C4-2B (cell line): ENCODE data around the gene ZFAND3.

ENCODE experiments used
- H3K27ac ChIP-seq: fragments of 450-650 bp; 2 replicates; pipeline ENCODE4 v1.5.1; 2017
- ZFX ChIP-seq: fragments of 450-650 bp; IDR thresholded peaks from 2 replicates; pipeline ENCODE4 v1.6.1; 2017
- TF ChIP-seq, protein P1 (sequence below): fragments of 450-650 bp; conservative IDR thresholded peaks from 2 replicates; pipeline ENCODE4 v1.5.1; 2017; ENCODE audit warnings: mild to moderate bottlenecking

ZFAND3 gene

DNA sequence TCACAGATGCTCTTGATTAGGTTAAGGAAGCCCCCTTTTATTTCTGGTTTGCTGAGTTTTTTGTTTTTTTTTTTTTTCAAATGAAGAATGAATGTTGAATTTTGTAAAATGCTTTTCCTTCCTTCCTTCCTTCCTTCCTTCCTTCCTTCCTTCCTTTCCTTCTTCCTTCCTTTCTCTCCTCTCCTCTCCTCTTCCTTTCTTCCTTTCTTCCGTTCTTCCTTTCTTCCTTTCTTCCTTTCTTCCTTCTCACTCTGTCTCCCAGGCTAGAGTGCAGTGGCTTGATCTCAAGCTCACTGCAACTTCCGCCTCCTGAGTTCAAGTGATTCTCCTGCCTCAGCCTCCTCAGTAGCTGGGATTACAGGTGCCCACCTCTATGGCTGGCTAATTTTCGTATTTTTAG is 158.2 kb downstream of the ZFAND3 start:
- no peak overlapping the region for H3K27ac ChIP-seq
- TF ChIP-seq ZFX, result no peak
- TF ChIP-seq, protein P1, sequence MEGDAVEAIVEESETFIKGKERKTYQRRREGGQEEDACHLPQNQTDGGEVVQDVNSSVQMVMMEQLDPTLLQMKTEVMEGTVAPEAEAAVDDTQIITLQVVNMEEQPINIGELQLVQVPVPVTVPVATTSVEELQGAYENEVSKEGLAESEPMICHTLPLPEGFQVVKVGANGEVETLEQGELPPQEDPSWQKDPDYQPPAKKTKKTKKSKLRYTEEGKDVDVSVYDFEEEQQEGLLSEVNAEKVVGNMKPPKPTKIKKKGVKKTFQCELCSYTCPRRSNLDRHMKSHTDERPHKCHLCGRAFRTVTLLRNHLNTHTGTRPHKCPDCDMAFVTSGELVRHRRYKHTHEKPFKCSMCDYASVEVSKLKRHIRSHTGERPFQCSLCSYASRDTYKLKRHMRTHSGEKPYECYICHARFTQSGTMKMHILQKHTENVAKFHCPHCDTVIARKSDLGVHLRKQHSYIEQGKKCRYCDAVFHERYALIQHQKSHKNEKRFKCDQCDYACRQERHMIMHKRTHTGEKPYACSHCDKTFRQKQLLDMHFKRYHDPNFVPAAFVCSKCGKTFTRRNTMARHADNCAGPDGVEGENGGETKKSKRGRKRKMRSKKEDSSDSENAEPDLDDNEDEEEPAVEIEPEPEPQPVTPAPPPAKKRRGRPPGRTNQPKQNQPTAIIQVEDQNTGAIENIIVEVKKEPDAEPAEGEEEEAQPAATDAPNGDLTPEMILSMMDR, result no peak

DNA sequence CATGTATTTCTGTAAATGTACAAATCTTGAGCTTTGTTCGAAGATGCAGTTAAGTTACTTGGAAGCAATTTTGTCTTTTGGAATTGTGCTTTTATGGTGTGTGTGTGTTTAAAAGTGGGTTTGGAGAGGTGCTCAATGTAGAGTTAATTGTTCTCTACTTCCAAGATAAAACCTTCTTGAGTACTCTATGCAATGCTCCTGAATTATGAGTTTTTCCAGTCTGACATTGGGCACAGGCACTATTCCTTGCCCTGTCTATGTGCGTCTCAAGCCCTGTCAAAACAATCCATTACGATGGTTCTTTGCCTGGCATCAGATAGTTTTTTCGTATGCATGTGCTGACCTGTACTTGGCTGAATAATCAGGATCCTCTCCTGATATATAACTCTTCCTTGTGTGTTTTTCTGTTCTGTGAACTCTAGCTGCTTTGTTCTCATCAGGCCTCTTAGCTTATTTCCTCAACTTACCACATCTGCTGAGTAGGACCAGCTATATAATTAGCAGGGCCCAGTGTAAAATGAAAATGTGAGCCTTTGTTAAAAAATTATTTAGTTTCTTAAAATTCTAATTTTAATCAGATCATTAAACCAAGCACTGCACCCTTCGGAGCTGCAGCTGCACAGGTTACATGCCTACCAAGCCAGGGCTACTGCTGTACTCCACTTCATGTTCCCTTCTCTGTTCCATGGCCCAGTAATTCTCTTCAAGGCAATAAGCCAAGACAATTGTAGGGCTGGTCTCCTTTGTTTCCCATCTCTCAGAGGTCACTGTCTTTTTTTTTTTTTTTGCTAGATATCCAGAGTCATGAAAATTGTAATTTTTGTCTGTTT is 160.1 kb downstream of the ZFAND3 start:
- TF ChIP-seq ZFX, result no peak
- H3K27ac ChIP-seq, result peak overlapping the region; percentile 14; the same call in 1 of the 2 replicates

DNA sequence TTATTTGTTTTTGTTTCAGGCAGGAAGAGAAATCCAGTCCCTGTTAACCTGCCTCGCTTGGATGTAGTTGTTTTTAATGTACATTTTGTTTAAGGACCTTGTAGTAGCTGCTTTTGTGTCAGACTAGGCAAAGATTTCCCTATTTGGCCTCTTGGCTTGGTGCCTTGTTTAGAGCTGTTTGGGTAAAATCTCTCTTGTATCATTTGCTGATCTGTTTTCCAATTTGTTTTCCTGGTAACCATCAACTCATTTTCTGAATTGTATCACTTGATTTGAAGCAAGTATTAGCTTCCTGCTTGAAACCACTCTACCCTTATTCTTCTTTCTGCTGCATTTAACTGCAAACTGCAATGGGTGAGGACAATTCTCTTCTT is 160.7 kb downstream of the ZFAND3 start:
- H3K27ac ChIP-seq, result peak overlapping the region; percentile 14; the same call in 1 of the 2 replicates
- TF ChIP-seq ZFX, result no peak
- TF ChIP-seq, protein P1, result no peak

DNA sequence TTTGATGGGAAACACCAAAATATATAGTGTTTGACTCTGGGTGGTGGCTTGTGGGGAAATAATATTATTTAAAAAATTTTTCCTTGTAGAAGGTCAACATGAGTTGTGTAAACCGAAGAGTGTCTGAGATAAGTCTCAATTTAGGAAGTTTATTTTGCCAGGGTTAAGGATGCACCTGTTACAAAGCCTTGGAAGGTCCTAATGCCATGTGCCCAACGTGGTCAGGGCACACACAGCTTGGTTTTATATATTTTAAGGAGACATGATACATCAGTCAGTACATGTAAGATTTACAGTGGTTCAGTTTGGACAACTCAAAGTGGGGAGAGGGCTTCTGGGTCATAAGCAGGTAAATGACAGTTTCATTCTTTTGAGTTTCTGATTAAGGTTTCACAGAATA is 162.1 kb downstream of the ZFAND3 start:
- no peak overlapping the region for H3K27ac ChIP-seq
- TF ChIP-seq ZFX, result no peak
- TF ChIP-seq, protein P1, result no peak

DNA sequence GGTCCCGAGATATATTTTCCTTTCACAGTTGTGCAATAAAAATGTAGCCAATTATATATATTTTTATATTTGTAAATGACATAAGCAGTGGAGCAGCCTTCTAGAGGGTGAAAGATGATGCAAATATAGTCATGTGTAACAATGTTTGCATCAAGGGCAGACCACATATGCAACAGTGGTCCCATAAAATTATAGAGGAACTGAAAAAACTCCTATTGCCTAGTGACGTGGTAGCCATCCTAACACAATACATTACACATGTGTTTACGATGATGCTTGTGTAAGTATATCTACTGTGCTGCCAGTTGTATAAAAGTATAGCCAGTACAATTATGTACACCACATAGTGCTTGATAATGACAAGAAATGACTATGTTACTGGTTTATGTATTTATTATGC is 162.8 kb downstream of the ZFAND3 start:
- TF ChIP-seq ZFX, result no peak
- TF ChIP-seq, protein P1, result no peak
- H3K27ac ChIP-seq, result no peak overlapping the region

DNA sequence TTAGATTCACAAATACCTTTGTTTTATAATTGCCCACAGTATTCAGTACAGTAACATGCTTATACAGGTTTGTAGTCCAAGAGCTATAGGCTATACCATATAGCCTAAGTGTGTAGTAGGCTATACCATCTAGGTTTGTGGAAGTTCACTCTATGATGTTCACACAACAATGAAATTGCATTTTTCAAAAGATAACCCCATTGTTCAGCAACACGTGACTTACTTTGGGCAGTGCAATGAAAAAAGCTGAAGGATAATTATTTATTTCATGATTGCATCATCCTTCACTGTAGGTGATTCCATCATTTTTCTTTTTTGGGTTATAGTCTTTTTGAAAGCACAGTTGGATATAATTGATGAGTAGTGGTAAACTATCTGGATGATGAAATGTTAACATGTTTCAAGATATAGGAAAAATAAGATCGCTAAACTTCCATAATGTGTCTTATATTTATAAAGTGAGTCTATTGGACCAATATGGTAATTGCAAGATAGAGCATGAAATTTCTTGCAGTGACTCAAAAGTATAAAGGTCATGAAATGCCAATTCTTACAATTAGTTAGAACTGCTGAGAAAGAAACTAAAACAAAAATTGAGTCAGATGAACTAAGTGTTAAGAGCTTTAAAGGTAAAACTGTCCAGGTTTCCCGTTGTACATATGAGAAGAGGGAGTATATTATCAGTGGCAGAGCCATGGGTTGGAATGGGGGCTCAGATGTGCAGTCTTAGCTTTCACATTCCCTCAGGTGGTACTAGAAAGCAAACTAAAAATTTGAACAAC is 164.4 kb downstream of the ZFAND3 start:
- TF ChIP-seq ZFX, result no peak
- TF ChIP-seq, protein P1, result no peak
- no peak overlapping the region for H3K27ac ChIP-seq

DNA sequence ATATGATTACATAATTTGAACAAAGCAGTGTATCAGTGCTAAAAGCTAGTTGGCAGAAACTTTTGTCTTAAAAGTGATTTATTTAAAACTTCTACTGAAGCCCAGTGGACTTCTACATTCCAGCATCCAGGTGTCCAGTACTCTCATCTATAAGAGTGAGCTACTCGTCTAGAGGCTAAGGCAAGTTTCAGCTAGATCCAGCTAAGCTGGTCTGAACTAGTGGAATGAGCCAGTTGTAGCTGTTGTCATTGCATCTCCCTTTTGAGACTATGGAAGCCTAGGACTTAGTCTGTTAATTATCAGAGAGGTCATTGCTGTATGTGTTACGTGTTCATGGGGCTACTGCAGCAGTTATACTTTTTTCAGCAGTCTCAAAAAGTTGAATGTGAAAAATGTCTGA is 165.1 kb downstream of the ZFAND3 start:
- no peak overlapping the region for H3K27ac ChIP-seq

More for the DNA sequence above, 165.1 kb downstream of the ZFAND3 start:
- TF ChIP-seq, protein P1, result no peak
- no peak for TF ChIP-seq ZFX
